GM19193 (cell line): ENCODE data around the gene ZNF516.
A peak's percentile ranks its signal among the peaks of the same experiment; 100 is the strongest.

Experiments used
- POLR2A ChIP-seq: IDR thresholded peaks from 4 replicates; pipeline ENCODE4 v1.6.1; 2011; ENCODE audit not compliant: insufficient read depth, insufficient read length; ENCODE audit errors: extremely low read depth

Gene ZNF516

GRCh38 chr18:76518860-76519538, 24.0 kb upstream of the ZNF516 start:
- TF ChIP-seq POLR2A, result no peak

GRCh38 chr18:76518123-76518859, 23.2 kb upstream of the ZNF516 start:
- peak; percentile 17 for TF ChIP-seq POLR2A

- no peak for TF ChIP-seq POLR2A
Measured at GRCh38 chr18:76515576-76515975, 20.5 kb upstream of the ZNF516 start.

- TF ChIP-seq POLR2A, result no peak
Measured at GRCh38 chr18:76514573-76514972, 19.5 kb upstream of the ZNF516 start.

GRCh38 chr18:76507830-76508385, 12.9 kb upstream of the ZNF516 start:
- no peak for TF ChIP-seq POLR2A

GRCh38 chr18:76506974-76507764, 12.1 kb upstream of the ZNF516 start:
- no peak for TF ChIP-seq POLR2A

GRCh38 chr18:76506395-76506794, 11.4 kb upstream of the ZNF516 start:
- TF ChIP-seq POLR2A, result no peak

- no peak for TF ChIP-seq POLR2A
Measured at GRCh38 chr18:76505614-76506013, 10.6 kb upstream of the ZNF516 start.

GRCh38 chr18:76504749-76505148, 9.7 kb upstream of the ZNF516 start:
- TF ChIP-seq POLR2A, result no peak

GRCh38 chr18:76503649-76504386, 8.8 kb upstream of the ZNF516 start:
- no peak for TF ChIP-seq POLR2A

- TF ChIP-seq POLR2A, result no peak
Measured at GRCh38 chr18:76502551-76502950, 7.5 kb upstream of the ZNF516 start.

GRCh38 chr18:76499637-76500340, 4.7 kb upstream of the ZNF516 start:
- TF ChIP-seq POLR2A, result peak; percentile 26

- TF ChIP-seq POLR2A, result no peak
Measured at GRCh38 chr18:76499021-76499420, 4.0 kb upstream of the ZNF516 start.

- TF ChIP-seq POLR2A, result no peak
Measured at GRCh38 chr18:76498064-76498463, 3.0 kb upstream of the ZNF516 start.
